Mucosa of rectum (tissue), 2 donors: ENCODE measurements around the gene AMY1B.
"Not testable (repeated sequence)": the region's sequence is repeated elsewhere in the genome, so short reads cannot be mapped to it uniquely, and the experiment has no call there.

Experiments used
- H3K27ac ChIP-seq, 2 donors: one replicate each; pipeline ENCODE4 v1.7.0; 2013; ENCODE audit warnings: inconsistent platforms in 2 of 2, low read depth in 2 of 2, low read length in 2 of 2
- H3K27me3 ChIP-seq, 2 donors: one replicate each; pipeline ENCODE4 v1.7.0; 2013; ENCODE audit warnings: low read length in 2 of 2; ENCODE audit not compliant: control insufficient read depth in 2 of 2, insufficient read depth in 2 of 2
- H3K36me3 ChIP-seq, 2 donors: one replicate each; pipeline ENCODE4 v1.7.0; 2013; ENCODE audit warnings: low read length in 2 of 2; ENCODE audit not compliant: control insufficient read depth in 2 of 2, insufficient read depth in 2 of 2
- H3K4me1 ChIP-seq, 2 donors: one replicate each; pipeline ENCODE4 v1.7.0; 2013; ENCODE audit warnings: low read length in 2 of 2, mild to moderate bottlenecking in 1 of 2; ENCODE audit not compliant: control insufficient read depth in 2 of 2, insufficient read depth in 2 of 2
- H3K4me3 ChIP-seq, 2 donors: one replicate each; pipeline ENCODE4 v1.7.0; 2013; ENCODE audit warnings: low read length in 2 of 2
- H3K9ac ChIP-seq, 2 donors: one replicate each; pipeline ENCODE4 v1.7.0; 2013; ENCODE audit warnings: low read length in 2 of 2, low read depth in 1 of 2, mild to moderate bottlenecking in 1 of 2
- H3K9me3 ChIP-seq, 2 donors: one replicate each; pipeline ENCODE4 v1.7.0; 2013; ENCODE audit warnings: low read length in 2 of 2; ENCODE audit not compliant: control insufficient read depth in 2 of 2
- donor health status: healthy.
- donor health status: Normal muscosa, but diverticular disease.

The AMY1B gene

GRCh38 chr1:103697430-103697829 lies 1.4 kb upstream of the AMY1B start:
- not testable (repeated sequence) for H3K9ac ChIP-seq, H3K9me3 ChIP-seq, H3K4me1 ChIP-seq, H3K36me3 ChIP-seq, H3K27me3 ChIP-seq, H3K4me3 ChIP-seq, H3K27ac ChIP-seq

GRCh38 chr1:103676335-103676734 lies 19.7 kb downstream of the AMY1B start:
- H3K27ac ChIP-seq, H3K36me3 ChIP-seq, H3K27me3 ChIP-seq, H3K4me1 ChIP-seq, H3K4me3 ChIP-seq, H3K9ac ChIP-seq, H3K9me3 ChIP-seq: not testable (repeated sequence)

- not testable (repeated sequence) for H3K27ac ChIP-seq, H3K4me3 ChIP-seq, H3K9ac ChIP-seq, H3K4me1 ChIP-seq, H3K27me3 ChIP-seq, H3K9me3 ChIP-seq, H3K36me3 ChIP-seq
Measured at GRCh38 chr1:103655460-103655859, 40.5 kb downstream of the AMY1B start, which contains the start of gene AMY1A. TSS of gene AMY1A (plus strand) at chr1:103655760. CDS start at chr1:103656331, 571 bp downstream.

GRCh38 chr1:103654133-103654532 lies 41.9 kb downstream of the AMY1B start:
- not testable (repeated sequence) for H3K9ac ChIP-seq, H3K27ac ChIP-seq, H3K9me3 ChIP-seq, H3K4me1 ChIP-seq, H3K36me3 ChIP-seq, H3K27me3 ChIP-seq, H3K4me3 ChIP-seq

- not testable (repeated sequence) for H3K36me3 ChIP-seq, H3K9ac ChIP-seq, H3K27ac ChIP-seq, H3K4me1 ChIP-seq, H3K9me3 ChIP-seq, H3K4me3 ChIP-seq, H3K27me3 ChIP-seq
Measured at GRCh38 chr1:103650889-103651288, 45.1 kb downstream of the AMY1B start.

GRCh38 chr1:103650305-103650704 lies 45.7 kb downstream of the AMY1B start:
- not testable (repeated sequence) for H3K9ac ChIP-seq, H3K36me3 ChIP-seq, H3K4me3 ChIP-seq, H3K4me1 ChIP-seq, H3K27ac ChIP-seq, H3K27me3 ChIP-seq, H3K9me3 ChIP-seq

GRCh38 chr1:103643908-103644307 lies 52.1 kb downstream of the AMY1B start:
- H3K4me3 ChIP-seq, H3K9me3 ChIP-seq, H3K27me3 ChIP-seq, H3K36me3 ChIP-seq, H3K9ac ChIP-seq, H3K4me1 ChIP-seq, H3K27ac ChIP-seq: not testable (repeated sequence)

GRCh38 chr1:103641194-103641593 lies 54.8 kb downstream of the AMY1B start:
- not testable (repeated sequence) for H3K4me1 ChIP-seq, H3K36me3 ChIP-seq, H3K9me3 ChIP-seq, H3K9ac ChIP-seq, H3K27ac ChIP-seq, H3K27me3 ChIP-seq, H3K4me3 ChIP-seq
